Neural cell (in vitro differentiated cells): ENCODE measurements around the gene MAP7D1. TPM values are rescaled to one million over a fixed set of nuclear protein-coding genes. Genes with fewer than 3 reads are reported as not detected.

Source experiments
- H2AFZ ChIP-seq: fragments of 200-600, 300-800 bp; sonication (generic), shearing (Covaris generic); 2 replicates; pipeline ENCODE4 v1.6.0; 2014; ENCODE audit warnings: low read depth, mild to moderate bottlenecking, antibody characterized with exemption, low read length, moderate library complexity
- H3F3A ChIP-seq: fragments of 200-600 bp; shearing (Covaris generic); 2 replicates; pipeline ENCODE4 v1.6.1; 2016; ENCODE audit warnings: mild to moderate bottlenecking, moderate library complexity, mixed read lengths, antibody characterized with exemption, low read length; ENCODE audit not compliant: insufficient read depth, poor library complexity, severe bottlenecking
- H3K27ac ChIP-seq: fragments of 200-600, 300-800 bp; sonication (generic), shearing (Covaris generic); 2 replicates; pipeline ENCODE4 v1.5.1; 2014; ENCODE audit warnings: mild to moderate bottlenecking, low read length, moderate library complexity
- H3K27me3 ChIP-seq: fragments of 300-800, 200-600 bp; sonication (generic), shearing (Covaris generic); 2 replicates; pipeline ENCODE4 v1.6.0; 2014; ENCODE audit warnings: mild to moderate bottlenecking, low read depth, low read length, moderate library complexity; ENCODE audit not compliant: insufficient read depth
- H3K36me3 ChIP-seq: fragments of 300-800, 200-600 bp; sonication (generic), shearing (Covaris generic); 2 replicates; pipeline ENCODE4 v1.5.1; 2014; ENCODE audit warnings: mild to moderate bottlenecking, antibody characterized with exemption, low read length, moderate library complexity; ENCODE audit not compliant: insufficient read depth
- H3K4me2 ChIP-seq: fragments of 300-800, 200-600 bp; sonication (generic), shearing (Covaris generic); 2 replicates; pipeline ENCODE4 v1.6.0; 2014; ENCODE audit warnings: mild to moderate bottlenecking, low read length
- H3K4me3 ChIP-seq: fragments of 300-800, 200-600 bp; sonication (generic), shearing (Covaris generic); 2 replicates; pipeline ENCODE4 v1.5.1; 2014; ENCODE audit warnings: mild to moderate bottlenecking, low read length, moderate library complexity
- H3K79me2 ChIP-seq: fragments of 200-600 bp; shearing (Covaris generic); replicated peaks from 2 replicates; pipeline ENCODE4 v1.6.0; 2014; ENCODE audit warnings: mild to moderate bottlenecking, low read length, moderate library complexity; ENCODE audit not compliant: insufficient read depth
- H3K9ac ChIP-seq: fragments of 300-800, 200-600 bp; sonication (generic), shearing (Covaris generic); 2 replicates; pipeline ENCODE4 v1.6.1; 2016; ENCODE audit warnings: mild to moderate bottlenecking, low read length, mixed read lengths
- H3K9me2 ChIP-seq: fragments of 200-600 bp; shearing (Covaris generic); 2 replicates; pipeline ENCODE4 v1.6.1; 2016; ENCODE audit warnings: mild to moderate bottlenecking, low read length, mixed read lengths; ENCODE audit not compliant: insufficient read depth
- H3K9me3 ChIP-seq: fragments of 200-600, 300-800 bp; sonication (generic), shearing (Covaris generic); 2 replicates; pipeline ENCODE4 v1.6.1; 2016; ENCODE audit warnings: mild to moderate bottlenecking, mixed run types, low read length, moderate library complexity, mixed read lengths
- H4K20me1 ChIP-seq: fragments of 200-600 bp; shearing (Covaris generic); 2 replicates; pipeline ENCODE4 v1.6.1; 2016; ENCODE audit warnings: mild to moderate bottlenecking, mixed run types; ENCODE audit not compliant: insufficient read depth
- EP300 ChIP-seq: fragments of 450-650 bp; conservative IDR thresholded peaks from 2 replicates; pipeline ENCODE4 v1.6.1; 2014; ENCODE audit warnings: antibody characterized with exemption, mild to moderate bottlenecking, moderate library complexity; ENCODE audit not compliant: poor library complexity, severe bottlenecking
- EZH2 ChIP-seq: fragments of 200-600, 300-800 bp; shearing (Covaris generic), sonication (generic); IDR thresholded peaks from 2 replicates; pipeline ENCODE4 v1.6.1; 2014; ENCODE audit warnings: antibody characterized with exemption, low read length, borderline replicate concordance, mild to moderate bottlenecking; ENCODE audit not compliant: insufficient read depth, poor library complexity, severe bottlenecking
- MXI1 ChIP-seq: fragments of 450-650 bp; conservative IDR thresholded peaks from 2 replicates; pipeline ENCODE4 v1.6.1; 2014; ENCODE audit warnings: antibody characterized with exemption, mild to moderate bottlenecking; ENCODE audit not compliant: poor library complexity, severe bottlenecking
- POLR2AphosphoS5 ChIP-seq: IDR thresholded peaks from 2 replicates; pipeline ENCODE4 v1.6.1; 2012
- RAD21 ChIP-seq: fragments of 450-650 bp; conservative IDR thresholded peaks from 2 replicates; pipeline ENCODE4 v1.6.1; 2014; ENCODE audit warnings: antibody characterized with exemption, mild to moderate bottlenecking, moderate library complexity
- SMC3 ChIP-seq: fragments of 450-650 bp; conservative IDR thresholded peaks from 2 replicates; pipeline ENCODE4 v1.6.1; 2014; ENCODE audit warnings: antibody characterized with exemption, mild to moderate bottlenecking, moderate library complexity; ENCODE audit not compliant: poor library complexity
- TAF1 ChIP-seq: IDR thresholded peaks from 2 replicates; pipeline ENCODE4 v1.6.1; 2012; ENCODE audit warnings: low read depth
- polyA plus RNA-seq: library from polyadenylated mRNA; depleted of rRNA; stranded (reverse); fragments of >200 nt; gene quantifications from 2 replicates; pipeline ENCODE4 v1.2.3, GENCODE V29; 2014
- TF ChIP-seq, protein P1 (sequence below): fragments of 450-650 bp; IDR thresholded peaks from 2 replicates; pipeline ENCODE4 v1.5.1; 2014; ENCODE audit warnings: antibody characterized with exemption, mild to moderate bottlenecking, moderate library complexity; ENCODE audit not compliant: poor library complexity, severe bottlenecking
- TF ChIP-seq, protein P2 (sequence below): IDR thresholded peaks from 2 replicates; pipeline ENCODE4 v1.6.1; 2012; ENCODE audit warnings: borderline replicate concordance

MAP7D1 gene
- polyA plus RNA-seq, 1 donor from 2014 or later: 142 TPM

DNA sequence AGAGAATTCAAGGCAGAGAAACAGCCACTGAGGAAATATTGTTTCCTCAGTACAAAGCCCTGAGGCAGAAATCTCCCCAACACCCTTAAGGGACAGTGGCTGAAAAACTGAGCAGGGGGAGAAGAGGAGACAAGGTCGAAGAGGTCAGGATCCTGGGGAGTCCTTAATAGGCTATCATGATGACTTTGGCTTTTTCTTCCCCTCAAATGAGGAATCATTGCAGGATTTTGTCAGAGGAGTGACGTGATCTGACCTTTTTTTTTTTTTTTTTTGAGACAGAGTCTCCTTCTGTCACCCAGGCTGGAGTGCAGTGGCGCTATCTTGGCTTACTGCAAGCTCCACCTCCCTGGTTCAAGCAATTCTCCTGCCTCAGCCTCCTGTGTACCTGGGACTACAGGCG lies 10.2 kb downstream of the MAP7D1 start:
- Histone ChIP-seq H3K4me2 (no peak overlapping the region), H3K36me3 (no peaks in the 10 kb centered on the region), H3K9ac (no peak overlapping the region)

DNA sequence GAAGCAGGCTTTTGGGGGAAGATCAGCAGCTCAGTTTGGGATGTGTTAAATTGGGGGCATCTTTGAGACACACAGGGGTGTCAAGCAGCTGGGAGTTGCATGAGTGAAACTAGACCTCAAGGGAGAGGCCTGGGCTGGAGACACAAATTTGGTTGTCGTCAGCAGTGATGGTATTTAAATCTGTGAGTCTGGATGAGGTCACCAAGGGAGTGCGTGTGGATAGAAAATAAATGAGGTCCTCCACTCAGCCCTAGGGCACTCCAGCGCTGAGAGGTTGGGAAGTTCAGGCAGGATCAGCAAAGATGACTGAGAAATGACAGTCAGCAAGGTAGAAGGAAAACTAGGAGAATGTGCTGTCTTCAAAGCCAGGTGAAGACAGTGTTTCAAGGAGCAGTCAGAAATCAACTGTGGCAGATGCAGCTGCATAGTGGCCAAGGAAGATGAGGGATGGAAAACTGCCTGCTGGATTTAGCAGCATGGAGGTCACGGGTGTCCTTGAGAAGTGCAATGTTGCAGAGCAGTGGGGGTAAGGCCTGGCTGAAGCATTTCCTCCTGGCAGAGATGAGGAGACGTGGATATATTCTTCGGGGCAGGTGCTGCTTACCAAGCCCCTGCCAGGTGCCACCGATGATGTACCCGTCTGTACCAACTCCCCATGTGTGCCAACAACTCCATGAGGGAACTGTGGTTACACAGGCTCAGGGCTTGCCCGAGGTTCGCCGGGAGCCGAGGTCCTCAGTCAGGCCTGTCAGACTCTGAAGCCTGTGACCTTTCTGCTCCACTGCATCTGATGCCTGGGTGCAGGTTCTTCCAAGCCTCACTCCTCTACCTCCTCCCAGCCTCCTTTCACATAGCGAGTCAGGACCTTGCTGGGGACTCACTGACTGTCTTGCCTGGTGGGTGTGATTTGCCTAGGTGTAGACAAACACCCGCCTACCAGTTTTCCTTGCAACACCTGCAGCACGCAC lies 11.3 kb downstream of the MAP7D1 start:
- Histone ChIP-seq H3F3A (no peaks in the 10 kb centered on the region), H3K9me2 (no peaks in the 10 kb centered on the region), H3K9ac (no peak overlapping the region), H3K4me3 (no peak overlapping the region), H4K20me1 (peaks cover 16% of the 10 kb centered on the region), H3K79me2 (peaks cover 64% of the 10 kb centered on the region), H3K27ac (no peak overlapping the region), H2AFZ (no peak overlapping the region), H3K27me3 (no peaks in the 10 kb centered on the region), H3K9me3 (no peaks in the 10 kb centered on the region), H3K36me3 (no peaks in the 10 kb centered on the region), H3K4me2 (no peak overlapping the region)
- TF ChIP-seq, protein P1, sequence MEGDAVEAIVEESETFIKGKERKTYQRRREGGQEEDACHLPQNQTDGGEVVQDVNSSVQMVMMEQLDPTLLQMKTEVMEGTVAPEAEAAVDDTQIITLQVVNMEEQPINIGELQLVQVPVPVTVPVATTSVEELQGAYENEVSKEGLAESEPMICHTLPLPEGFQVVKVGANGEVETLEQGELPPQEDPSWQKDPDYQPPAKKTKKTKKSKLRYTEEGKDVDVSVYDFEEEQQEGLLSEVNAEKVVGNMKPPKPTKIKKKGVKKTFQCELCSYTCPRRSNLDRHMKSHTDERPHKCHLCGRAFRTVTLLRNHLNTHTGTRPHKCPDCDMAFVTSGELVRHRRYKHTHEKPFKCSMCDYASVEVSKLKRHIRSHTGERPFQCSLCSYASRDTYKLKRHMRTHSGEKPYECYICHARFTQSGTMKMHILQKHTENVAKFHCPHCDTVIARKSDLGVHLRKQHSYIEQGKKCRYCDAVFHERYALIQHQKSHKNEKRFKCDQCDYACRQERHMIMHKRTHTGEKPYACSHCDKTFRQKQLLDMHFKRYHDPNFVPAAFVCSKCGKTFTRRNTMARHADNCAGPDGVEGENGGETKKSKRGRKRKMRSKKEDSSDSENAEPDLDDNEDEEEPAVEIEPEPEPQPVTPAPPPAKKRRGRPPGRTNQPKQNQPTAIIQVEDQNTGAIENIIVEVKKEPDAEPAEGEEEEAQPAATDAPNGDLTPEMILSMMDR: no peak
- no peak for TF ChIP-seq POLR2AphosphoS5
- no peak for TF ChIP-seq EP300
- no peak for TF ChIP-seq EZH2
- no peak for TF ChIP-seq MXI1
- TF ChIP-seq RAD21: no peak
- no peak for TF ChIP-seq TAF1
- TF ChIP-seq, protein P2, sequence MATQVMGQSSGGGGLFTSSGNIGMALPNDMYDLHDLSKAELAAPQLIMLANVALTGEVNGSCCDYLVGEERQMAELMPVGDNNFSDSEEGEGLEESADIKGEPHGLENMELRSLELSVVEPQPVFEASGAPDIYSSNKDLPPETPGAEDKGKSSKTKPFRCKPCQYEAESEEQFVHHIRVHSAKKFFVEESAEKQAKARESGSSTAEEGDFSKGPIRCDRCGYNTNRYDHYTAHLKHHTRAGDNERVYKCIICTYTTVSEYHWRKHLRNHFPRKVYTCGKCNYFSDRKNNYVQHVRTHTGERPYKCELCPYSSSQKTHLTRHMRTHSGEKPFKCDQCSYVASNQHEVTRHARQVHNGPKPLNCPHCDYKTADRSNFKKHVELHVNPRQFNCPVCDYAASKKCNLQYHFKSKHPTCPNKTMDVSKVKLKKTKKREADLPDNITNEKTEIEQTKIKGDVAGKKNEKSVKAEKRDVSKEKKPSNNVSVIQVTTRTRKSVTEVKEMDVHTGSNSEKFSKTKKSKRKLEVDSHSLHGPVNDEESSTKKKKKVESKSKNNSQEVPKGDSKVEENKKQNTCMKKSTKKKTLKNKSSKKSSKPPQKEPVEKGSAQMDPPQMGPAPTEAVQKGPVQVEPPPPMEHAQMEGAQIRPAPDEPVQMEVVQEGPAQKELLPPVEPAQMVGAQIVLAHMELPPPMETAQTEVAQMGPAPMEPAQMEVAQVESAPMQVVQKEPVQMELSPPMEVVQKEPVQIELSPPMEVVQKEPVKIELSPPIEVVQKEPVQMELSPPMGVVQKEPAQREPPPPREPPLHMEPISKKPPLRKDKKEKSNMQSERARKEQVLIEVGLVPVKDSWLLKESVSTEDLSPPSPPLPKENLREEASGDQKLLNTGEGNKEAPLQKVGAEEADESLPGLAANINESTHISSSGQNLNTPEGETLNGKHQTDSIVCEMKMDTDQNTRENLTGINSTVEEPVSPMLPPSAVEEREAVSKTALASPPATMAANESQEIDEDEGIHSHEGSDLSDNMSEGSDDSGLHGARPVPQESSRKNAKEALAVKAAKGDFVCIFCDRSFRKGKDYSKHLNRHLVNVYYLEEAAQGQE: no peak
- TF ChIP-seq SMC3: no peak

More for the DNA sequence above, 10.2 kb downstream of the MAP7D1 start:
- H3K27ac ChIP-seq: no peak overlapping the region
- H2AFZ ChIP-seq: no peak overlapping the region
- H3K9me2 ChIP-seq: no peaks in the 10 kb centered on the region
- TF ChIP-seq, protein P1: no peak
- TF ChIP-seq TAF1: no peak
- TF ChIP-seq EP300: no peak
- no peak for TF ChIP-seq POLR2AphosphoS5
- no peak for TF ChIP-seq EZH2
- TF ChIP-seq, protein P2: no peak
- TF ChIP-seq MXI1: no peak
- H3K27me3 ChIP-seq: no peaks in the 10 kb centered on the region
- H3K4me3 ChIP-seq: no peak overlapping the region
- no peaks in the 10 kb centered on the region for H3F3A ChIP-seq
- peaks cover 25% of the 10 kb centered on the region for H4K20me1 ChIP-seq
- H3K9me3 ChIP-seq: no peaks in the 10 kb centered on the region
- peaks cover 75% of the 10 kb centered on the region for H3K79me2 ChIP-seq
